OCI-LY3 (cell line): ENCODE results near the gene SLC6A11.

Experiments
- CTCF ChIP-seq: fragments of 200-600, 300-600 bp; sonication (generic); IDR thresholded peaks from 2 replicates; pipeline ENCODE4 v1.5.1; 2014; ENCODE audit warnings: antibody characterized with exemption, low read length, low read depth
- EZH2phosphoT487 ChIP-seq: fragments of 200-600 bp; shearing (Covaris generic); IDR thresholded peaks from 2 replicates; pipeline ENCODE4 v1.6.1; 2018; ENCODE audit warnings: antibody characterized with exemption, mixed run types, low read depth

- no peak for TF ChIP-seq CTCF
- no peak for TF ChIP-seq EZH2phosphoT487
Measured at GRCh38 chr3:10822708-10823515, 6.9 kb downstream of the SLC6A11 start.
